K562 (cell line): Measurements from ENCODE around the gene MXD3. TPM values are rescaled to one million over a fixed set of nuclear protein-coding genes. Genes with fewer than 3 reads are reported as not detected.

Experiments used
- ARID3B ChIP-seq: fragments of 250-450 bp; sonication (Bioruptor Pico); IDR thresholded peaks from 2 replicates; pipeline ENCODE4 v1.4.0; 2020; ENCODE audit warnings: borderline replicate concordance
- CREB1 ChIP-seq, 2 experiments: sonication (generic) in 1 of 2; formaldehyde crosslinking in 1 of 2; IDR thresholded peaks; 2 replicates each; pipeline versions ENCODE4 v1.6.1 to v1.8.0; 2012 to 2022; ENCODE audit warnings: inconsistent platforms in 1 of 2, mild to moderate bottlenecking in 1 of 2, missing genetic modification reagents in 1 of 2, moderate library complexity in 1 of 2
- ELF4 ChIP-seq: fragments of 450-650 bp; formaldehyde crosslinking; IDR thresholded peaks from 2 replicates; pipeline ENCODE4 v1.4.0; 2022; ENCODE audit warnings: missing genetic modification characterization
- ETV5 ChIP-seq: sonication (generic); formaldehyde crosslinking; IDR thresholded peaks from 2 replicates; pipeline ENCODE4 v1.4.0; 2020; ENCODE audit warnings: low read depth, mild to moderate bottlenecking, missing genetic modification reagents
- FOXO4 ChIP-seq: fragments of 450-650 bp; formaldehyde crosslinking; IDR thresholded peaks from 2 replicates; pipeline ENCODE4 v1.4.0; 2020; ENCODE audit warnings: mild to moderate bottlenecking, moderate library complexity
- GATAD2A ChIP-seq: fragments of 450-650 bp; IDR thresholded peaks from 2 replicates; pipeline ENCODE4 v1.6.1; 2017
- HCFC1 ChIP-seq: IDR thresholded peaks from 2 replicates; pipeline ENCODE4 v1.6.1; 2012; ENCODE audit warnings: low read depth, low read length, improper control_type of control experiment
- L3MBTL2 ChIP-seq: fragments of 450-650 bp; IDR thresholded peaks from 2 replicates; pipeline ENCODE4 v1.6.1; 2016; ENCODE audit warnings: mild to moderate bottlenecking, moderate library complexity
- MAZ ChIP-seq, 2 experiments: fragments of 450-650 bp in 1 of 2; sonication (generic) in 1 of 2; formaldehyde crosslinking; IDR thresholded peaks in 1 of 2; conservative IDR thresholded peaks in 1 of 2; 2 replicates each; pipeline versions ENCODE4 v1.4.0 to v1.5.0; 2020; ENCODE audit warnings: mild to moderate bottlenecking in 1 of 2, missing genetic modification reagents in 1 of 2
- MYC ChIP-seq, 2 experiments: fragments of 250-450 bp in 1 of 2; sonication (Bioruptor Pico) in 1 of 2; IDR thresholded peaks; 2 replicates each; pipeline versions ENCODE4 v1.5.1 to v1.6.1; 2012 to 2021; ENCODE audit warnings: low read depth in 2 of 2, borderline replicate concordance in 1 of 2, improper control_type of control experiment in 1 of 2, low read length in 1 of 2, mild to moderate bottlenecking in 1 of 2, moderate library complexity in 1 of 2
- PCBP2 ChIP-seq: fragments of 200-400 bp; formaldehyde crosslinking; IDR thresholded peaks from 2 replicates; pipeline ENCODE4 v1.6.1; 2018; ENCODE audit warnings: low read length, low read depth, mild to moderate bottlenecking, moderate library complexity; ENCODE audit not compliant: poor library complexity, severe bottlenecking
- RBM25 ChIP-seq: fragments of 200-400 bp; formaldehyde crosslinking; IDR thresholded peaks from 2 replicates; pipeline ENCODE4 v1.6.1; 2018; ENCODE audit warnings: low read length, low read depth, moderate library complexity; ENCODE audit not compliant: severe bottlenecking
- SP2 ChIP-seq: IDR thresholded peaks from 2 replicates; pipeline ENCODE4 v1.6.1; 2011; ENCODE audit warnings: mild to moderate bottlenecking, low read depth, low read length, moderate library complexity; ENCODE audit not compliant: poor library complexity, severe bottlenecking; ENCODE audit errors: extremely low read depth
- TAF9B ChIP-seq: fragments of 450-650 bp; IDR thresholded peaks from 2 replicates; pipeline ENCODE4 v1.6.1; 2018; ENCODE audit warnings: mild to moderate bottlenecking; ENCODE audit not compliant: partially characterized antibody
- TCF7L2 ChIP-seq: fragments of 150-350 bp; IDR thresholded peaks from 2 replicates; pipeline ENCODE4 v1.6.1; 2016; ENCODE audit warnings: low read depth, mild to moderate bottlenecking, low read length, moderate library complexity
- ZNF232 ChIP-seq: sonication (generic); formaldehyde crosslinking; IDR thresholded peaks from 2 replicates; pipeline ENCODE4 v1.8.0; 2022; ENCODE audit warnings: mild to moderate bottlenecking, missing genetic modification reagents
- ZNF253 ChIP-seq: fragments of 250-450 bp; sonication (Bioruptor Pico); conservative IDR thresholded peaks from 2 replicates; pipeline ENCODE4 v1.6.1; 2021; ENCODE audit warnings: mild to moderate bottlenecking
- polyA plus RNA-seq, 8 experiments: library from polyadenylated mRNA; depleted of rRNA in 4 of 8; stranded (reverse) in 5 of 8; unstranded in 3 of 8; fragments of >200 nt; fragmentation: Nextera tagmentation in 2 of 8; fragmentation: Illumina TruSeq in 1 of 8; extraction: Ambion mirVana in 2 of 8; extraction: Trizol in 1 of 8; gene quantifications; 2 replicates each; pipeline versions ENCODE4 v1.2.1 to v1.2.3, GENCODE V29; 2011 to 2014; ENCODE audit warnings: inconsistent platforms in 1 of 8, missing spikeins in 1 of 8
- total RNA-seq, 7 experiments: library from RNA; depleted of rRNA in 6 of 7; stranded (reverse); fragments of >200 nt in 6 of 7; fragmentation: Illumina TruSeq in 2 of 7; extraction: Trizol in 2 of 7; gene quantifications; 2 replicates each; pipeline versions ENCODE4 v1.2.1 to v1.2.3, GENCODE V29; 2011 to 2021; ENCODE audit warnings: low replicate concordance in 1 of 7
- TF ChIP-seq, protein P1 (sequence below): sonication (generic); formaldehyde crosslinking; IDR thresholded peaks from 2 replicates; pipeline ENCODE4 v1.8.0; 2022; ENCODE audit warnings: mild to moderate bottlenecking, missing genetic modification reagents
- TF ChIP-seq, protein P2 (sequence below), 2 experiments: fragments of 450-650 bp; IDR thresholded peaks; 2 replicates each; pipeline ENCODE4 v1.6.1; 2016

The MXD3 gene
- total and polyA plus RNA-seq, 9 of the 15 experiments (the other 6 are each of a cell fraction or from before 2014, with no cell fraction given), result 0.28 to 24.8 (median 4.5) TPM

DNA sequence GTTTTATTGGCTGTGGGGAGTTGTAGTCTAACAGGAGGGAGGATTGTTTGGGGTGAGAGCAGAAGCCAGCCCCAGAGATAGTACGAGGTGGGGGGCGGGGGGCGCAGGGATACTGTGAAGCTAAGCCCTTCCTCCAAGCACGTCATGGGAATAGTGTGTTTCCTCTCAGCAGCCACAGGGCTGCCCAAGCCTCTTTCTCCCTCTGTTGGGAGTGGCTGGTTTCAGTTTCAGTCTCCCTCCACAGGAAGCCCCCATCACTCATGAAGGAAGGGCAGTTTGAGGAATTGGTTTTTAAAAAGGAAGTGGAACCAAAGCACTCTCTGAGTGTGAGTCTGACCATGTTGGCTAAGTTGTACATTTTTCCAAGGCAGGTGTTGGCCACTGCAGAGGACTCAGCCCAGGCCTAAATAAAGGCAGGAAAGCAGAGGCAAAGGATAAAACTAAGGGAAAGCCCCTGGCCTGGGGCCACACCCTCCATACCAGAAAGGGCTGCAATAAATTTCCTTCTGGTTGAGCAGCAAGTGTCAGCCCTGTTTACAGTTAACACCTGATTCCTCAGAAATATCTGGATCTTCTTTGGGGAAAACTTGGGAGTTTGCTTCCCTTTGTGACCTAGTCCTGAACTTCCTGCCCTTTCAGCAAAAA, 11.3 kb downstream of the MXD3 start (continued):
- TF ChIP-seq FOXO4 (CRISPR knock-in tag) (no peak), MAZ (CRISPR knock-in tag; conservative IDR thresholded peaks at IDR 0.05 in 1 of 2, IDR thresholded peaks at IDR 0.05 in 1 of 2) (peak in 1 of 2 experiments; percentile 66; a peak in 2 of 4 replicates), ELF4 (CRISPR knock-in tag) (no peak), MYC (IDR thresholded peaks at IDR 0.05; ENCODE audit: low read depth, low read length) (peak; percentile 42; the same call in 1 of the 2 replicates), MYC (CRISPR knock-in tag; IDR thresholded peaks at IDR 0.05; ENCODE audit: borderline replicate concordance, low read depth) (no peak), ETV5 (CRISPR knock-in tag) (no peak), ZNF253 (CRISPR knock-in tag) (no peak), GATAD2A (0 out of 2 replicates have a peak, but pooled peaks have one; percentile 32), ZNF232 (no peak), ARID3B (CRISPR knock-in tag) (no peak), HCFC1 (no peak; the same call in 1 of the 2 replicates), RBM25 (no peak), TAF9B (no peak), CREB1 (IDR thresholded peaks at IDR 0.05) (peak; percentile 55; the same call in 1 of the 2 replicates), CREB1 (CRISPR knock-in tag; IDR thresholded peaks at IDR 0.05) (0 out of 2 replicates have a peak, but pooled peaks have one; percentile 56), SP2 (no peak), L3MBTL2 (no peak; the same call in 1 of the 2 replicates), PCBP2 (no peak), TCF7L2 (no peak)
- TF ChIP-seq, protein P1, sequence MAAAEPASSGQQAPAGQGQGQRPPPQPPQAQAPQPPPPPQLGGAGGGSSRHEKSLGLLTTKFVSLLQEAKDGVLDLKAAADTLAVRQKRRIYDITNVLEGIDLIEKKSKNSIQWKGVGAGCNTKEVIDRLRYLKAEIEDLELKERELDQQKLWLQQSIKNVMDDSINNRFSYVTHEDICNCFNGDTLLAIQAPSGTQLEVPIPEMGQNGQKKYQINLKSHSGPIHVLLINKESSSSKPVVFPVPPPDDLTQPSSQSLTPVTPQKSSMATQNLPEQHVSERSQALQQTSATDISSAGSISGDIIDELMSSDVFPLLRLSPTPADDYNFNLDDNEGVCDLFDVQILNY (CRISPR knock-in tag), result no peak
- TF ChIP-seq, protein P2, sequence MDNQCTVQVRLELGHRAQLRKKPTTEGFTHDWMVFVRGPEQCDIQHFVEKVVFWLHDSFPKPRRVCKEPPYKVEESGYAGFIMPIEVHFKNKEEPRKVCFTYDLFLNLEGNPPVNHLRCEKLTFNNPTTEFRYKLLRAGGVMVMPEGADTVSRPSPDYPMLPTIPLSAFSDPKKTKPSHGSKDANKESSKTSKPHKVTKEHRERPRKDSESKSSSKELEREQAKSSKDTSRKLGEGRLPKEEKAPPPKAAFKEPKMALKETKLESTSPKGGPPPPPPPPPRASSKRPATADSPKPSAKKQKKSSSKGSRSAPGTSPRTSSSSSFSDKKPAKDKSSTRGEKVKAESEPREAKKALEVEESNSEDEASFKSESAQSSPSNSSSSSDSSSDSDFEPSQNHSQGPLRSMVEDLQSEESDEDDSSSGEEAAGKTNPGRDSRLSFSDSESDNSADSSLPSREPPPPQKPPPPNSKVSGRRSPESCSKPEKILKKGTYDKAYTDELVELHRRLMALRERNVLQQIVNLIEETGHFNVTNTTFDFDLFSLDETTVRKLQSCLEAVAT (IDR thresholded peaks at IDR 0.05), result no peak
